Activated T-cell treated with anti-CD3 and anti-CD28 coated beads, Interleukin-2, amount 50 U/mL, for 24 hours (primary cell): ENCODE measurements around the gene TRIM56.
"Not testable (repeated sequence)": the region's sequence is repeated elsewhere in the genome, so short reads cannot be mapped to it uniquely, and the experiment has no call there.

Source experiments
- DNase-seq: peaks from one replicate; pipeline ENCODE4 v3.0.0-alpha.2; 2020
- H3K27ac Mint-ChIP-seq: 2 replicates; pipeline ENCODE4 v1.8.0; 2020; ENCODE audit warnings: mild to moderate bottlenecking, mixed read lengths
- H3K27me3 Mint-ChIP-seq: 2 replicates; pipeline ENCODE4 v1.8.0; 2020; ENCODE audit warnings: mixed read lengths
- H3K36me3 Mint-ChIP-seq: 2 replicates; pipeline ENCODE4 v1.8.0; 2020; ENCODE audit warnings: low read depth, mixed read lengths
- H3K4me1 Mint-ChIP-seq: 2 replicates; pipeline ENCODE4 v1.8.0; 2020; ENCODE audit warnings: low read depth, mixed read lengths
- H3K4me3 Mint-ChIP-seq: 2 replicates; pipeline ENCODE4 v1.8.0; 2020; ENCODE audit warnings: mild to moderate bottlenecking, moderate library complexity, mixed read lengths
- H3K9me3 Mint-ChIP-seq: 2 replicates; pipeline ENCODE4 v1.8.0; 2020; ENCODE audit warnings: mixed read lengths

TRIM56 gene

GRCh38 chr7:101099969-101100781 lies 14.9 kb downstream of the TRIM56 start:
- Mint-ChIP-seq H3K4me3 (peak overlapping the region; percentile 33), H3K27ac (peak overlapping the region; percentile 76), H3K9me3 (no peaks in the 10 kb centered on the region), H3K4me1 (peaks cover 16% of the 10 kb centered on the region), H3K36me3 (no peaks in the 10 kb centered on the region), H3K27me3 (peaks cover 42% of the 10 kb centered on the region)
- peak; percentile 73 for DNase-seq

- H3K27ac Mint-ChIP-seq: no peak overlapping the region
- no peaks in the 10 kb centered on the region for H3K36me3 Mint-ChIP-seq
- H3K4me3 Mint-ChIP-seq: no peak overlapping the region
- no peak for DNase-seq
- no peaks in the 10 kb centered on the region for H3K9me3 Mint-ChIP-seq
- peaks cover 16% of the 10 kb centered on the region for H3K4me1 Mint-ChIP-seq
- peaks cover 43% of the 10 kb centered on the region for H3K27me3 Mint-ChIP-seq
Observed at GRCh38 chr7:101100858-101101847, 15.9 kb downstream of the TRIM56 start.

- Mint-ChIP-seq H3K4me1 (peaks cover 16% of the 10 kb centered on the region), H3K4me3 (no peak overlapping the region), H3K9me3 (no peaks in the 10 kb centered on the region), H3K27me3 (peaks cover 45% of the 10 kb centered on the region), H3K36me3 (no peaks in the 10 kb centered on the region), H3K27ac (no peak overlapping the region)
- no peak for DNase-seq
Observed at GRCh38 chr7:101102026-101102425, 16.7 kb downstream of the TRIM56 start.

- peaks cover 45% of the 10 kb centered on the region for H3K27me3 Mint-ChIP-seq
- not testable (repeated sequence) for H3K4me3 Mint-ChIP-seq, H3K27ac Mint-ChIP-seq, H3K36me3 Mint-ChIP-seq, H3K9me3 Mint-ChIP-seq, DNase-seq
- H3K4me1 Mint-ChIP-seq: peaks cover 16% of the 10 kb centered on the region
Observed at GRCh38 chr7:101103701-101104100, 18.4 kb downstream of the TRIM56 start.

- Mint-ChIP-seq H3K4me3 (no peak overlapping the region), H3K9me3 (no peaks in the 10 kb centered on the region), H3K27me3 (peaks cover 45% of the 10 kb centered on the region), H3K4me1 (peaks cover 15% of the 10 kb centered on the region), H3K27ac (no peak overlapping the region), H3K36me3 (no peaks in the 10 kb centered on the region)
- DNase-seq: no peak
Observed at GRCh38 chr7:101104193-101104713, 19.0 kb downstream of the TRIM56 start.

GRCh38 chr7:101104799-101105198 lies 19.5 kb downstream of the TRIM56 start:
- Mint-ChIP-seq H3K27me3 (peaks cover 45% of the 10 kb centered on the region), H3K4me1 (peaks cover 11% of the 10 kb centered on the region), H3K9me3 (no peaks in the 10 kb centered on the region), H3K4me3 (no peak overlapping the region), H3K36me3 (no peaks in the 10 kb centered on the region), H3K27ac (no peak overlapping the region)
- DNase-seq: no peak

GRCh38 chr7:101105248-101105647 lies 20.0 kb downstream of the TRIM56 start:
- not testable (repeated sequence) for H3K9me3 Mint-ChIP-seq

GRCh38 chr7:101106386-101106785 lies 21.1 kb downstream of the TRIM56 start:
- Mint-ChIP-seq H3K27ac (no peak overlapping the region), H3K36me3 (no peaks in the 10 kb centered on the region), H3K4me1 (no peaks in the 10 kb centered on the region), H3K27me3 (peaks cover 32% of the 10 kb centered on the region), H3K9me3 (no peaks in the 10 kb centered on the region), H3K4me3 (no peak overlapping the region)
- no peak for DNase-seq

More at GRCh38 chr7:101105248-101105647, 20.0 kb downstream of the TRIM56 start:
- H3K36me3 Mint-ChIP-seq, H3K27ac Mint-ChIP-seq, H3K4me1 Mint-ChIP-seq, DNase-seq, H3K4me3 Mint-ChIP-seq: not testable (repeated sequence)
- H3K27me3 Mint-ChIP-seq: peaks cover 41% of the 10 kb centered on the region

GRCh38 chr7:101108330-101108857 lies 23.1 kb downstream of the TRIM56 start:
- DNase-seq: no peak
- Mint-ChIP-seq H3K4me1 (no peaks in the 10 kb centered on the region), H3K27me3 (peaks cover 17% of the 10 kb centered on the region), H3K36me3 (no peaks in the 10 kb centered on the region), H3K4me3 (no peak overlapping the region), H3K9me3 (no peaks in the 10 kb centered on the region), H3K27ac (no peak overlapping the region)

GRCh38 chr7:101108961-101109360 lies 23.7 kb downstream of the TRIM56 start:
- H3K27me3 Mint-ChIP-seq: peaks cover 13% of the 10 kb centered on the region
- no peaks in the 10 kb centered on the region for H3K4me1 Mint-ChIP-seq
- H3K9me3 Mint-ChIP-seq: no peaks in the 10 kb centered on the region
- DNase-seq: no peak
- no peaks in the 10 kb centered on the region for H3K36me3 Mint-ChIP-seq
- H3K4me3 Mint-ChIP-seq: no peak overlapping the region
- H3K27ac Mint-ChIP-seq: no peak overlapping the region

GRCh38 chr7:101109368-101109767 lies 24.1 kb downstream of the TRIM56 start:
- H3K9me3 Mint-ChIP-seq: no peaks in the 10 kb centered on the region
- peaks cover 10% of the 10 kb centered on the region for H3K27me3 Mint-ChIP-seq
- no peak for DNase-seq
- H3K4me3 Mint-ChIP-seq: no peak overlapping the region
- no peak overlapping the region for H3K27ac Mint-ChIP-seq
- H3K4me1 Mint-ChIP-seq: no peaks in the 10 kb centered on the region
- no peaks in the 10 kb centered on the region for H3K36me3 Mint-ChIP-seq

- H3K9me3 Mint-ChIP-seq: no peaks in the 10 kb centered on the region
- H3K27ac Mint-ChIP-seq: no peak overlapping the region
- H3K4me1 Mint-ChIP-seq: no peaks in the 10 kb centered on the region
- peaks cover 3% of the 10 kb centered on the region for H3K27me3 Mint-ChIP-seq
- DNase-seq: no peak
- H3K4me3 Mint-ChIP-seq: no peak overlapping the region
- no peaks in the 10 kb centered on the region for H3K36me3 Mint-ChIP-seq
Observed at GRCh38 chr7:101111261-101111660, 26.0 kb downstream of the TRIM56 start.

GRCh38 chr7:101112233-101112632 lies 27.0 kb downstream of the TRIM56 start:
- no peaks in the 10 kb centered on the region for H3K9me3 Mint-ChIP-seq
- no peaks in the 10 kb centered on the region for H3K36me3 Mint-ChIP-seq
- DNase-seq: no peak
- no peaks in the 10 kb centered on the region for H3K4me1 Mint-ChIP-seq
- no peak overlapping the region for H3K27ac Mint-ChIP-seq
- no peak overlapping the region for H3K4me3 Mint-ChIP-seq
- H3K27me3 Mint-ChIP-seq: peaks cover 7% of the 10 kb centered on the region

GRCh38 chr7:101113140-101113539 lies 27.9 kb downstream of the TRIM56 start:
- H3K4me3 Mint-ChIP-seq, H3K9me3 Mint-ChIP-seq, H3K4me1 Mint-ChIP-seq, H3K36me3 Mint-ChIP-seq, H3K27ac Mint-ChIP-seq, DNase-seq: not testable (repeated sequence)
- peaks cover 11% of the 10 kb centered on the region for H3K27me3 Mint-ChIP-seq
